DLD1 (cell line): ENCODE data around the gene HPS6.
"Not testable (repeated sequence)": the region's sequence is repeated elsewhere in the genome, so short reads cannot be mapped to it uniquely, and the experiment has no call there.

Experiments
- in situ Hi-C: cut with HindIII; loops from 2 replicates; pipeline ENCODE4 v1.10.0; 2017; ENCODE audit warnings: low sequenced_read_pairs

Gene HPS6

DNA sequence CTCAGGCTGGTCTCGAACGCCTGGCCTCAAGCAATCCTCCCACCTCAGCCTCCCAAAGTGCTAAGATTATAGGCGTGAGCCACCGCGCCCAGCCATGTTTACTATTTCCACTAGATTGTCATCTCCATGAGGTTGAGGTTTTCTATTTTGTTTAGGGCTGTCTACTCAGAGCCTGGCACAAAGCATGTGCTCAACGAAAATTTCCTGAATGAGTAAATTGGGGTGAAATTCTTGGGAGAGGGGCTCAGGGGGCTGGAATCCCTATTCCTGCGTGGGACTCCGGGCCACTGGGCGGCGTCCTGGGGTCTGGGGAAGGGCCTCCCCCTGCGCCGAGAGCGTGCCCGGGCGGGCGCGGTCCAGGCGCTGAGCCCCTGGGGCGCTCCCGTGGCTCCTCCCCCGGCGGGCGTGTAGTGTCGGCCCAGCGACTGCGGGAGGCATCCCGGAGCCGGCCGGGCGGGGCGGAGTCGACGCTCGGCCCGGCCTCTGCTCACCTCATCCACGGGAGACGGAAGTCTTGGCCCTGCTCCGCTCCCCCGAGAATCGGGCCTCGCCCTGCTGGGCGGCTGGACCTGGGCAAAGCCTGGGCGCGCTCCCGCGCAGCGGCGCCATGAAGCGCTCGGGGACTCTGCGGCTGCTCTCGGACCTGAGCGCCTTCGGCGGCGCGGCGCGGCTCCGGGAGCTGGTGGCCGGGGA is at the start of gene HPS6:
Gene HPS6, plus strand, starts transcription at position 482 of the 693 bp plus-strand sequence. Its CDS starts 126 bp downstream, at position 608.
- in situ Hi-C loops, result no loop called here

DNA sequence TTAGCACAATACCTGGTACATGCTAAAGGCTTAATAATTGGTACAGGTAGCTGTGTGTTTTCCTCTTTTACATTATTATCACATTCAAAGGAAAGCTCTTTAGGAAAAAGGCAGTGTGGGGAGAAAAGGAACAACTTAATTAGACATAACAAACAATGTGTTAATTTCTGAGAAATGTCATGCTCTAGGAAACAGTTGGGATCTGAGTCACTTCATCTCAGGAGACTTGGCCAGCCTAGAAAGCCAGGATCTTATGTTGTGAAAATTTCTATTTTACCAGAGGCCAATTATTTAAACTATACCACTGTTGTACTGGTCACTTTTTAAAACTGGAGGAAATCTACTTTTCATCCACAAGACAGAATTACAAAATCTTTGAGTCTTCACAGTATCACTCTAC is 48.7 kb upstream of the HPS6 start:
- in situ Hi-C loops, result loop anchor here (25.0 kb wide), 1 partner anchor 129 kb away; no protein-coding TSS in a partner anchor

DNA sequence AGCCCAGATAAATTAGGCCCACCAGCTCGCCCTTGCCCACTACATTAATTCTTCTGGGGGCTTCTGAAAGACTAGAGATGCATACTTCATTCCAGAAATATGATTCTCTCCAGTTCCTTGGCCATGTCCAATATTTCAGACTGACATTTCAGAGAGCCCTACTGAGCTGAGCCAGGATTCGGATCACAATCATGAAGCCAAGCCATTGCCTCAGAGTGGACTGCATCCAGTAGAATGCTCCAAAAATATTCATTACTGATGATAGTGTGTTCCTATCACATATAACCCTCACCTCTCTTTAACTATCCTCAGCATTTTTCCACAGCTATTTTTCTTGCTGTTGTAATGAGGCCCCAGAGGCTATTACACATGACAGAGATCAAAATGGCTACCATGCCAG is 47.9 kb upstream of the HPS6 start:
- in situ Hi-C loops, result loop anchor here (25.0 kb wide), 1 partner anchor 130 kb away; no protein-coding TSS in a partner anchor

DNA sequence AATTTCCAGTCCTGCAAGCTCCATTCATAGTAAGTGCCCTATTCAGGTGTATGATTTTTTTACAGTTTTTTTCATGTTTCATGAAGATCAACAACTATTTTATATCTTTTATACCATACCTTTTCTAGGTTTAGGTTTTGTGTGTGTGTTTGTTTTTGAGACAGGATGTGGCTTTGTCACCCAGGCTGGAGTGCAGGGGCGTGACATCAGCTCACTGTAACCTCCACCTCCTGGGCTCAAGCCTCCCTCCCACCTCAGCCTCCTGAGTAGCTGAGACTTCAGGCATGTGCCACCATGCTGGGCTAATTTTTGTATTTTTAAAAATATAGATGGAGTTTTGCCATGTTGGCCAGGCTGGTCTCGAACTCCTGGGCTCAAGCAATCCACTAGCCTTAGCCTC is 44.2 kb upstream of the HPS6 start:
- in situ Hi-C loops, result loop anchor here (25.0 kb wide), 1 partner anchor 134 kb away; no protein-coding TSS in a partner anchor

DNA sequence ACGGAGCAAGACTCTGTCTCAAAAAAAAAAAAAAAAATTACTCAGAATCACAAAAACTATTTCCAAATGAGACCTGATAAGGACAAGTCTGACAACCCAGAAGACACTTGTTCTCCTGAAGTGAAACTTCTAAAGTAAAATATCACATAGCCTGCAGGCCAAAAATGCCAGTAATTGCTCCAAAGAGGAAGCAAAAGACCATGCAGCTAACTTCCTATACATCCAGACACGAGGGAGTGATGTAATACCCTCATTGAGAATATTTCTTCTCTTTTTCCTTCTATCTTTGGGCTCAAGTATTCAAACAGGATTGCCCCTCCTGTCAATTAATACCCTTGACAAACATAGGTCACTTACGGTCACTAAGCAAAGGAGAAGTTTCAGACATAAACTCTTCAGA is 40.4 kb upstream of the HPS6 start:
- in situ Hi-C loops, result loop anchor here (25.0 kb wide), 1 partner anchor 137 kb away; no protein-coding TSS in a partner anchor

DNA sequence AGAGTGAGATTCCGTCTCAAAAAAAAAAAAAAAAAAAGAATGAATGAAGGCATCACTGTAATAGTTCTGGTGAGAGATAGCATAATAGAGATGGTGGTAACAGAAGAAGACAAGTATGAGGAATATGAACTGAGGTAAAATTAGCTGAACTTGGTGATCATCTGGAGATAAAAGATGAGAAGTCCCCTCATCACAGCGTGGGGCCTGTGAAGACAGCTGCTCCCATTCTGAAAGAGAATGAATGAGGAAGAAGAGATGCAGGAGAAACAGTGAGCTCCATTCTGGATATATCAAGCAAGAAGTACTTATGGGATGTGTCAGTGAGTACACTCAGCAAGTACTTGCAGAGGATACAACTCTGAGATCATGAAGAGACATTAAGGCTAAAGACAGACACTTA is 37.9 kb upstream of the HPS6 start:
- in situ Hi-C loops, result no loop called here

DNA sequence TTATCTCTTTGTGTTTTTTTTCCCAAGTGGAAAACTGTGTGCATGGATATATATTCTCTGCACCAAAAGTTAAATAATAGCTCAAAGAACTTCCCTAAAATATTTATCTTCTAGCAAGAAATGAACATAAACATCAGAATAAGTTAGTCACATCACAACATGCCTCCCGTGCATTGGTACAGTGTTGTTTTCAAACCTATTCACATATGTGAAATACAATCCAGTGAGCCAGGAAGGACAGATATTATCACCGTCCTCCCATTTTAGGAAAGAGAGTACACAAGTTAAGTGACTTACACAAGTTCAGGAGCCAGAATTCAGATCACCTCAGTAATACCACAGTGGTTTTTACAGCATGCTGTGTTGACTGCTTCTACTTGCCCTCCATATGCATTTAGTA is 31.4 kb upstream of the HPS6 start:
- in situ Hi-C loops, result no loop called here

DNA sequence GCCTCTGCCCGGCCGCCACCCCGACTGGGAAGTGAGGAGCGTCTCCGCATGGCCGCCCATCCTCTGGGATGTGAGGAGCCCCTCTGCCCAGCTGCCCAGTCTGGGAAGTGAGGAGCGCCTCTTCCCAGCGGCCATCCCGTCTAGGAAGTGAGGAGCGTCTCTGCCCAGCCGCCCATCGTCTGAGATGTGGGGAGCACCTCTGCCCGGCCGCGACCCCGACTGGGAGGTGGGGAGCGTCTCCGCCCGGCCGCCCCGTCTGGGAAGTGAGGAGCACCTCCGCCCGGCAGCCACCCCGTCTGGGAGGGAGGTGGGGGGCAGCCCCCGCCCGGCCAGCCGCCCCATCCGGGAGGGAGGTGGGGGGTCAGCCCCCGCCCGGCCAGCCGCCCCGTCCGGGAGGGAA is 29.3 kb upstream of the HPS6 start:
- in situ Hi-C loops, result not testable (repeated sequence)

DNA sequence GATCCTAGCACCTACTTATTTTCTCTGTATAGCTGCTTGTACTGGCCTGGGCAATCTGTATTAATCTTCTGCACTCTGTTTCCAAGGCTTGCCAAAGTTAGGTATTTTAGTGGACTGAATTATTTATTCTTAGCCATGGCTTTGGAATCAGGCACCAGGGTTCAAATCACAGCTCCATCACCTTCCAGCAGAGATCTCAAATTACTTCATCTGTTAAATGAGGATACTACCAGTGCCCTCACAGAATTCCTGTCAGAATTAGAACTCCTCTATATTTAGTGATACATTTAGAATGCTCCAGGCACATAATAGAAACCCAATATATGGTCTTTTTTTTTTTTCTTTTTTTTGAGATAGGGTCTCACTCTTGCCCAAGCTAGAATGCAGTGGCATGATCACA is 26.7 kb upstream of the HPS6 start:
- in situ Hi-C loops, result no loop called here

DNA sequence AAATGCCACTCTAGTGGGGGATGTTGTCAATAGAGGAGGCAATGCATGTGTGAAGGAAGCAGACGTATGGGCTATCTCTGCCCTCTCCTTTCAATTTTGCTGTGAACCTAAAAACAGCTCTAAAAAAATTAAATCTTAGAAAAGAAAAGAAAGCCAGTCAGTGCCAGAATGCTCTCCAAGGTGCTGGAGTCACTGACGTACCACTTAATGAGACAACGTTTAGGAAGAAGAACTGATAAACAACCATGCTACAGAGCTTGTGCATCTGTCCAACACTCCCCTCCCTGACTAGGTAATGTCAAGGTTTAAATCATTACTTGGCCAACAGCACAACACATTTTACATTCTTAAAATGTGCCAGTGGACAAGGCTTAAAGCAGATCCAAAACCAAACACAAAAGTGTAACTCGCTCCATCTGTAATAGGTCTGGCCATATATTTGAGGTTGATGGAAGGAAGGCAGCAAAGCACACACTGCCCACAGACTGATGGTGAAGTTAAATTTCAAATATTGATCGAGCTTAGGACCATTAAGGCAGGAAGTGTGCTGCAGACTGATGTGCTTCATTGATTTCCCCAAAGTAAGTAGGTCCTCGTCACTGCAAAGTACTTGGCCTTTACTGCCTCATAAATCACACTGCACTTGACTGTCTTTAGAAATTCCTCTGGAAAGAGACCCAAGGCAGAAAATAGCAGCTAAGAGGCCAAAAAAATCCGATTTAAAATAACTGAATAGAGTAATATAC is 24.7 kb upstream of the HPS6 start:
- in situ Hi-C loops, result no loop called here

DNA sequence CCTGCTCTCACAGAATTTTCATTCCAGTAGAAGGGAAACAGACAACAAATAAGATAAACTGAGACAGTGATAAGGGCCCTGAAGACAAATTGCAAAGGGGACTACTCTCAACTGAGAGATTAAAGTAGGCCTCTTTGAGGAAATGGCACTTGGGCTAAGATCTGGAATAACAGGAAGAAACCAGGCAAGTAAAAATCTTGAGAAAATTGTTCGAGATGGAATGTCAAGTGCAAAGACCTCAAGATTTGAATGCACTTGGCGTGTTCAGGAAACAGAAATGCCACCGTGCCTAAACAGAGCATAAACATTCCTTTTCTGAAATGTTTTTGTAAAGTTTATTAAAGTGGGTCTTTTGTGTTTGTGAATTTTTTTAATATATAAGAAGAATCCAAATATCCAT is 19.9 kb upstream of the HPS6 start:
- in situ Hi-C loops, result no loop called here

DNA sequence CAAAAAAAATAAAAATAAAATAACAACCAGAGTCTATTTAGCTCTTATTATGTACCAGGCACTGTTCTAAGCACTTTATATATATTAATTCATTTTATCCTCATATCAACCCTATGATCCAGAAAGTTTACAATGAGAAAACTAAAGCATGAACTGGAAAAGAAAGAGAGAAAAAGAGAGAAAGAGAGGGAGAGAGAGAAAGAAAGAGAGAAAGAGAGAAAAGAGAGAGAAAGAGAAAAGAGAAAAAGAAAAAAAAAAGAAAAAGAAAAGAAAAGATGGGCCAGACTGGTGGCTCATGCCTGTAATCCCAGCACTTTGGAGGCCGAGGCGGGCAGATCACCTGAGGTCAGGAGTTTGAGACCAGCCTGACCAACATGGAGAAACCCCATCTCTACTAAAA is 19.1 kb upstream of the HPS6 start:
- in situ Hi-C loops, result no loop called here

DNA sequence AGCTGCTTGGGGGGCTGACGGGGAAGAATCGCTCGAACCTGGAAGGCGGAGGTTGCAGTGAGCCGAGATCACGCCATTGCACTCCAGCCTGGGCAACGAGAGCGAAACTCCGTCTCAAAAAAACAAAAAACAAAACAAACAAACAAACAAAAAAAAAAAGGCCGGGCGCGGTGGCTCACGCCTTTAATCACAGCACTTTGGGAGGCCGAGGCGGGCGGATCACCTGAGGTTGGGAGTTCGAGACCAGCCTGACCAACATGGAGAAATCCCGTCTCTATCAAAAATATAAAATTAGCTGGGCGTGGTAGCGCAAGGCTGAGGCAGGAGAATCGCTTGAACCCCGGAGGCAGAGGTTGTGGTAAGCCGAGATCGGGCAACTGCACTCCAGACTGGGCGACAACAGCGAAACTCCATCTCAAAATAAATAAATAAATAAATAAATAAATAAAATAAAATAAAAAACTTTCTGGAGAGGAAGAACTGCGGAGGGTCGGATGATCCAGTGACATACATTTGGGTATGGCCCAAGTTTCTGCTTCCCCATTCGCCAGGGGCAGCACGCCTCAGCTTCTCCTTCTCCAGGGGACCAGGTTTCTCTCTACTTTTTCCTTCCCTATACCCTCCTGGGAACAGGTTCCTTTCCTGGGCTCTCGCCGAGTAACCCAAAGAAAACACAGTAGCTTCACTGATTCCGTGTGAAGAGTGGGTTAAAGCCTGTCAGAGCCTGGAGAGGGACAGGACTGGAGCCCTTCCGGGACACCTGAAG is 10.1 kb upstream of the HPS6 start:
- in situ Hi-C loops, result not testable (repeated sequence)

DNA sequence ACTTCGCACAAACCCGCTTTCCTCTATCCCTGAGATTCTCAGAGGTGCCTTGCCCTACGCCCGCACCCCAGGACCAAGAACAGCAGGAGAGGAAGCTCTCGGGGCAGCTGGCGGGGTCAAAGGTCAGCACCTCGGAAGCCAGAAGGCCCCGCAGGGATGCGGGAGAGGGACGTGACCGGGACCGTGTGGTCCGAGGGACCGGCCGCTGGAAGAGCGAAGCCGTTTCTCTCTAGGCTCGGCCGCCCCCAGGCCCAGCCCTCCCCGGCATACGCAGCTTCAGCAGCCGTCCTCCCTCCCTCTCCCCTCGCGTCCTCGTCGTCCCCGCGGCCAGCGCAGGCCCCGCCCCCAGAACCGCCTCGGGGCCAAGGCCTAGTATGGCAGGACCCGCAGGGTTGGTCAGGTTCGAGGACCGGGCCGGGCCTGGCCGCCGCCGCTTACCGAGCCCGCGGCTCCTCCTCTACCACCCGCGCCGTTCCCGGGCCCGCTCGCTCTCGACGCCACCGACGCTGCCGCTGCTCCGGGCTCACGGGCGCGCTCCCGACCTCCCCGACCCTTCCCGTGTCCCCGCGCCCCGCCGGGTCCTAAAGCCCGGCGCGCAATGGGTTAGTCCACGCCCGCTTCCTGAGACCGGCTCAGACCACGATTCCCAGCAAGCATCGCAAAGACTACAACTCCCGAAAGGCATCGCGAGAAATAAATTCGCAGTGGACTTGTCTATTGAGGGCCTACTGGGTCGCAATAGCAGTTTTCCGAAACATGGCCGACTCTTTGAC is 9.3 kb upstream of the HPS6 start, which contains the start of gene ARMH3:
Gene ARMH3, minus strand, starts transcription at position 527 of the 773 bp plus-strand sequence. CDS start 16,059 bp downstream, outside the sequence.
- in situ Hi-C loops, result no loop called here

DNA sequence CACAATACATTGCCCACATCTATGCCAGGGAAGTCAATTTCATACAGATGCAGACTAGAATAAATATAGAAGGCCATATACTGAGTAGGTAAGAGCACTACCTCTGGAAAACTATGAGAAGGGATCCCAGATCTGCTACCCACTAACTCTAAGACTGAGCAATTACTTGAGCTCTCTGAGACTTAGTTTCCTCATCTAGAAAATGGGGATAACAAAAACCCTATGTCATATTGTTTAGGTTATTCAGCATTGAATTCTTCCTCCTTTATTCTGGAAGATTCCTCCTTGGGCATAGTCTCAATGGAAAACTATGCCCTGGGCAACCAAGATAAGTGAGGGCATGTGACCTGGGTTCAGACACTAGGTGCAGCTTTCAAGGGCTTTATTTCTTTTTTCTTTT is 5.2 kb upstream of the HPS6 start:
- in situ Hi-C loops, result no loop called here

DNA sequence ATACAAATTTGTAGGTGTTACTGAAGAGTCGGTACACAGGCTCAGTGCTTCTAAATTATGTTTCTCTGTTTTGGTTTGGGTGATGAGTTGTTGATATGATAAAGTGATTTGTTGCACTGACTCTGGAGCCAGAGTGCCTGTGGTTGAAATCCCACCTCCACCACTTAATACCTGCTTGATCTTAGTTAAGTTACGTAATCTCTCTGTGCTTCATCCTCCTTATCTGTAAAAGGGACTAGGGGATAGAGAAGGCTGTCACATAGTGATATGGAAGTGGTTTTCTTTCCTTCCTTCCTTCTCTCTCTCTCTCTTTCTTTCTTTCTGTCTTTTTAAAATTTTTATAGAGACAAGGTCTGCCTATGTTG is 664 bp upstream of the HPS6 start:
- in situ Hi-C loops, result no loop called here

DNA sequence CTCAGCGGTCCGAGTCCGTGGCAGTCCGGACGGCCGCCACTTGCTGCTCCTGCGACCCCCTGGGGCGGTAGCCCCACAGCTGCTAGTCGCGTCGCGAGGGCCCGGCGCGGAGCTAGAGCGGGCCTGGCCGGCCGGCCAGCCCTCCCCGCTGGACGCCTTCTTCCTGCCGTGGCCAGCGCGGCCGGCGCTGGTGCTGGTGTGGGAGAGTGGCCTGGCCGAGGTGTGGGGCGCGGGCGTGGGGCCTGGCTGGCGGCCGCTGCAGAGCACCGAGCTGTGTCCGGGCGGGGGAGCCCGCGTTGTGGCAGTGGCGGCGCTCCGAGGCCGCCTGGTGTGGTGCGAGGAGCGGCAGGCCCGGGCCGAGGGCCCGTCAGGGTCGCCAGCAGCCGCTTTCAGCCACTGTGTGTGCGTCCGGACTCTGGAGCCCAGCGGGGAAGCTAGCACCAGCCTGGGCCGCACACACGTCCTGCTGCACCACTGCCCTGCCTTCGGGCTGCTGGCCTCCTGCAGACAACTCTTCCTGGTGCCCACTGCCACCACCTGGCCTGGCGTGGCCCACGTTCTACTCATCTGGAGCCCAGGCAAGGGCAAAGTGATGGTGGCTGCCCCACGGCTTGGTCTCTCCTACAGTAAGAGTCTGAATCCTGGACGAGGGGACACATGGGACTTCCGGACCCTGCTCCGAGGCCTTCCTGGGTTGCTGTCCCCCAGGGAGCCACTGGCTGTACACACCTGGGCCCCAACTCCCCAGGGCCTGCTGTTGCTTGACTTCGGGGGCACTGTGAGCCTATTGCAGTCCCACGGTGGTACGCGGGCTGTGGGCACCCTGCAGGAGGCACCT is 631 bp downstream of the HPS6 start:
- in situ Hi-C loops, result no loop called here

DNA sequence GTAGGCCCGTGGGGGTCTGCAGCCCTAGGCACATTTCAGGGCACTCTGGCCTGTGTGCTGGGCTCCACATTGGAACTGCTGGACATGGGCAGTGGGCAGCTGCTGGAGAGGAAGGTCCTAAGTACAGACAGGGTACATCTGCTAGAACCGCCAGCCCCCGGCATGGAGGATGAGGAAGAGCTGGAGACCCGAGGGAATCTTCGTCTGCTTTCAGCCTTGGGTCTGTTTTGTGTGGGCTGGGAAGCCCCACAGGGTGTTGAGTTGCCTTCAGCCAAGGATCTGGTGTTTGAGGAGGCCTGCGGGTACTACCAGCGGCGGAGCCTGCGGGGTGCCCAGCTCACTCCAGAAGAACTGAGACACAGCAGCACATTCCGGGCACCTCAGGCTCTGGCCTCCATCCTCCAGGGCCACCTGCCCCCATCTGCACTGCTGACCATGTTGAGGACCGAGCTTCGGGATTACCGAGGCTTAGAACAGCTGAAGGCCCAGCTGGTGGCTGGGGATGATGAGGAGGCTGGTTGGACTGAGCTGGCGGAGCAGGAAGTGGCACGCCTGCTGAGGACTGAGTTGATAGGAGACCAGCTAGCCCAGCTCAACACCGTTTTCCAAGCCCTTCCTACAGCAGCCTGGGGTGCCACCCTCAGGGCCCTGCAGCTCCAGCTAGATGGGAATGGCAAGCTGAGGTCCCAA is 1.4 kb downstream of the HPS6 start:
- in situ Hi-C loops, result no loop called here
